H9 (cell line): ENCODE results near the gene ARHGEF16. TPM values are rescaled to one million over a fixed set of nuclear protein-coding genes. Genes with fewer than 3 reads are reported as not detected.

Experiments used
- DNase-seq: peaks from one replicate; pipeline ENCODE4 v3.0.0-alpha.2; 2017
- H2AFZ ChIP-seq: one replicate; pipeline ENCODE4 v1.6.1; 2013; ENCODE audit warnings: mild to moderate bottlenecking, low read length, control low read depth, moderate library complexity
- H2AK5ac ChIP-seq: 2 replicates; pipeline ENCODE4 v1.6.1; 2013; ENCODE audit warnings: low read length, control low read depth, mixed read lengths; ENCODE audit not compliant: insufficient read length
- H2BK120ac ChIP-seq: one replicate; pipeline ENCODE4 v1.6.1; 2013; ENCODE audit warnings: low read depth, mild to moderate bottlenecking, low read length, control low read depth, inconsistent platforms; ENCODE audit not compliant: poor library complexity, severe bottlenecking
- H2BK12ac ChIP-seq: 2 replicates; pipeline ENCODE4 v1.6.1; 2013; ENCODE audit warnings: low read length, control low read depth, mixed read lengths, low read depth; ENCODE audit not compliant: insufficient read length
- H2BK15ac ChIP-seq: 2 replicates; pipeline ENCODE4 v1.6.1; 2013; ENCODE audit warnings: low read depth, low read length, control low read depth
- H2BK20ac ChIP-seq: one replicate; pipeline ENCODE4 v1.6.1; 2013; ENCODE audit warnings: low read depth, mild to moderate bottlenecking, low read length, control low read depth, inconsistent platforms; ENCODE audit not compliant: poor library complexity, severe bottlenecking
- H2BK5ac ChIP-seq: 2 replicates; pipeline ENCODE4 v1.6.1; 2013; ENCODE audit warnings: low read length, control low read depth, mixed read lengths; ENCODE audit not compliant: insufficient read length
- H3K14ac ChIP-seq: 2 replicates; pipeline ENCODE4 v1.6.1; 2013; ENCODE audit warnings: low read length, control low read depth; ENCODE audit not compliant: insufficient read depth
- H3K18ac ChIP-seq: 2 replicates; pipeline ENCODE4 v1.6.1; 2013; ENCODE audit warnings: low read depth, mild to moderate bottlenecking, mixed read lengths, low read length, control low read depth; ENCODE audit not compliant: insufficient read length
- H3K23ac ChIP-seq: 2 replicates; pipeline ENCODE4 v1.6.1; 2013; ENCODE audit warnings: low read length, control low read depth, mixed read lengths, low read depth; ENCODE audit not compliant: insufficient read length
- H3K23me2 ChIP-seq: 2 replicates; pipeline ENCODE4 v1.6.1; 2013; ENCODE audit warnings: low read depth, mild to moderate bottlenecking, mixed read lengths, low read length, control low read depth; ENCODE audit not compliant: insufficient read length, poor library complexity, severe bottlenecking
- H3K27ac ChIP-seq: 2 replicates; pipeline ENCODE4 v1.5.1; 2013; ENCODE audit warnings: low read length, control low read depth, mixed read lengths, low read depth; ENCODE audit not compliant: insufficient read length
- H3K27me3 ChIP-seq: 2 replicates; pipeline ENCODE4 v1.6.1; 2013; ENCODE audit warnings: low read length, control low read depth, inconsistent platforms; ENCODE audit not compliant: insufficient read depth
- H3K4ac ChIP-seq: 2 replicates; pipeline ENCODE4 v1.6.1; 2013; ENCODE audit warnings: low read depth, mild to moderate bottlenecking, control low read depth, inconsistent platforms, low read length, moderate library complexity
- H3K4me1 ChIP-seq: 2 replicates; pipeline ENCODE4 v1.6.1; 2013; ENCODE audit warnings: low read length, control low read depth, inconsistent platforms; ENCODE audit not compliant: insufficient read depth
- H3K4me2 ChIP-seq: 2 replicates; pipeline ENCODE4 v1.6.1; 2013; ENCODE audit warnings: low read length, control low read depth, mixed read lengths; ENCODE audit not compliant: insufficient read length, insufficient read depth
- H3K56ac ChIP-seq: 2 replicates; pipeline ENCODE4 v1.6.1; 2013; ENCODE audit warnings: low read depth, mild to moderate bottlenecking, mixed read lengths, low read length, control low read depth; ENCODE audit not compliant: insufficient read length
- H3K79me1 ChIP-seq: 2 replicates; pipeline ENCODE4 v1.6.1; 2013; ENCODE audit warnings: low read depth, mild to moderate bottlenecking, moderate library complexity, low read length, control low read depth, inconsistent platforms; ENCODE audit not compliant: insufficient read depth, poor library complexity, severe bottlenecking
- H3K79me2 ChIP-seq: 2 replicates; pipeline ENCODE4 v1.6.1; 2013; ENCODE audit warnings: low read length, control low read depth, inconsistent platforms; ENCODE audit not compliant: insufficient read depth
- H3K9ac ChIP-seq: 2 replicates; pipeline ENCODE4 v1.6.1; 2013; ENCODE audit warnings: low read length, control low read depth, mixed read lengths; ENCODE audit not compliant: insufficient read length; ENCODE audit errors: extremely low read depth
- H3K9me3 ChIP-seq: one replicate; pipeline ENCODE4 v1.6.1; 2013; ENCODE audit warnings: low read depth, low read length, inconsistent platforms; ENCODE audit not compliant: control insufficient read depth
- H3T11ph ChIP-seq: one replicate; pipeline ENCODE4 v1.6.1; 2013; ENCODE audit warnings: mild to moderate bottlenecking, low read length, control low read depth, inconsistent platforms
- H4K20me1 ChIP-seq: one replicate; pipeline ENCODE4 v1.6.1; 2013; ENCODE audit not compliant: control insufficient read depth, insufficient read length, insufficient read depth
- H4K5ac ChIP-seq: 2 replicates; pipeline ENCODE4 v1.6.1; 2013; ENCODE audit warnings: low read depth, mild to moderate bottlenecking, mixed read lengths, low read length, control low read depth; ENCODE audit not compliant: insufficient read length
- H4K8ac ChIP-seq: replicated peaks from 2 replicates; pipeline ENCODE4 v1.6.1; 2013; ENCODE audit warnings: low read length, control low read depth, mixed read lengths, low read depth; ENCODE audit not compliant: insufficient read length
- H4K91ac ChIP-seq: 2 replicates; pipeline ENCODE4 v1.6.1; 2013; ENCODE audit warnings: low read depth, mild to moderate bottlenecking, moderate library complexity, mixed read lengths, low read length, control low read depth; ENCODE audit not compliant: insufficient read length
- H3K27ac Mint-ChIP-seq, 3 experiments: 2 replicates in 2 of 3; 3 replicates in 1 of 3; pipeline ENCODE4 v1.8.0; 2020 to 2021; ENCODE audit warnings: mixed read lengths in 3 of 3, mild to moderate bottlenecking in 1 of 3, moderate library complexity in 1 of 3
- H3K27me3 Mint-ChIP-seq: 2 replicates; pipeline ENCODE4 v1.8.0; 2021; ENCODE audit warnings: low read depth, mild to moderate bottlenecking, moderate library complexity, mixed read lengths
- H3K36me3 Mint-ChIP-seq, 3 experiments: 2 replicates in 2 of 3; 3 replicates in 1 of 3; pipeline ENCODE4 v1.8.0; 2020 to 2021; ENCODE audit warnings: low read depth in 3 of 3, mixed read lengths in 3 of 3; ENCODE audit not compliant: insufficient read depth in 1 of 3
- H3K4me1 Mint-ChIP-seq, 2 experiments: 2 replicates each; pipeline ENCODE4 v1.8.0; 2020; ENCODE audit warnings: mixed read lengths in 2 of 2
- H3K4me3 Mint-ChIP-seq, 2 experiments: 2 replicates in 1 of 2; 3 replicates in 1 of 2; pipeline ENCODE4 v1.8.0; 2020 to 2021; ENCODE audit warnings: mild to moderate bottlenecking in 2 of 2, mixed read lengths in 2 of 2, moderate library complexity in 1 of 2
- H3K9me3 Mint-ChIP-seq, 2 experiments: 2 replicates in 1 of 2; 3 replicates in 1 of 2; pipeline ENCODE4 v1.8.0; 2020; ENCODE audit warnings: mild to moderate bottlenecking in 2 of 2, mixed read lengths in 2 of 2, moderate library complexity in 1 of 2
- WGBS: extraction: QIAGEN DNeasy Blood & Tissue Kit; methylation state at CpG from one replicate; pipeline ENCODE4 v1.1.7; 2013; ENCODE audit warnings: missing lambda C conversion rate, low lambda C conversion rate, mixed read lengths; ENCODE audit not compliant: insufficient read length; ENCODE audit errors: extremely low coverage; 5-methylcytosine and 5-hydroxymethylcytosine counted together
- total RNA-seq: library from RNA; stranded (reverse); gene quantifications from 2 replicates; pipeline ENCODE4 v1.2.1, GENCODE V29; 2021
- TF ChIP-seq, protein P1 (sequence below): fragments of 200-600 bp; sonication (generic); conservative IDR thresholded peaks from 3 replicates; pipeline ENCODE4 v1.8.0; 2021; ENCODE audit warnings: antibody characterized with exemption, mild to moderate bottlenecking

The ARHGEF16 gene
- total RNA-seq, 1 experiment from 2014 or later: 48.5 TPM

DNA sequence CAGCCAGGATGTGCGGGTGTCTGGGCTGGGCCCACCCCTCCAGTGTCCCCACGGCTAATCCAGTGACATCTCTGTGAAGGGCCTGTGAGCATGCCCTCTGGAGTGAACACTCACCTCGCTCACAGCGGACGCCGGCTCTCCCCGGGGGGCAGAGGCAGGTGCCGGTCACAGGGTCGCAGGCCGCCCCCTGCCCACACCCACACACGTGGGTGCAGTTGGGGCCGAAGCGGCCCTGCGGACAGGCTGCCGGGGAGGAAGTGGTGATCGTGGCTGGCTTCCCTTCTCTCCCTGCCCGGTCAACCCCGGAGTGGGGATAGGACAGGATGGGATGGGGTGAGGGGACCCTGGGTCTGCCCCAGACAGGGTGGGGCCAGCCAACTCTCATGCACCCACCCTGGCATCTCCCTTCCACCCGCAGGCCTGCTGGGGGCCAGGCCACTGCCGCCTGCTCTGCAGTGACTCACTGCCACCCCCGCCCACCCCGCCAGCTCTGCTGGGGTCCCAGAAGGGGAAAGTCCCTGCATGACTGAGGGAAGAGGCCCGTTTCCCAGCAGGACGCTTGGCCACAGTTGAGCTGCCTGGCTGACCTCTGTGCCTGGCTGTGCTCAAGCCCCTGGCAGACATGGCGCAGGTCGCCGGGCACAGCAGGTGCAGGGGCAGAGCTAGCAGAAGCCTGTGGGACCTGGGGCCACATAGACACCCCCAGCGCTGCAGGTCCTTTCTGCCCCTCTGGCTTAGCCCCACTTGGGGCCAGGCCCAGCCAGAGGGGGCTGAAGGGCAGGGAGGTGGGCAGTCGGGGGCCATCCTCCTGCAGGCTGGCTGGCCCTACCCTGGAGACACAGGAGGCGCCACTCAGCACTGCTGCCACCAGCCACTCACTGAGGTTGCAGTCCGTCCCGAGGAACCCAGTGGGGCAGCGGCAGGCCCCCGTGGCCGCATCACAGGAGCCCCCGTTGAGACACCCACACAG is 41.6 kb downstream of the ARHGEF16 start:
- no peaks in the 10 kb centered on the region for H3K9me3 Mint-ChIP-seq
- Histone ChIP-seq H3K9me3 (no peaks in the 10 kb centered on the region), H3K18ac (no peak overlapping the region), H3K23me2 (no peaks in the 10 kb centered on the region), H3K4me1 (no peaks in the 10 kb centered on the region), H3K9ac (no peak overlapping the region), H3K27me3 (no peaks in the 10 kb centered on the region), H4K91ac (no peak overlapping the region), H2BK12ac (no peak overlapping the region), H4K20me1 (no peaks in the 10 kb centered on the region), H3K27ac (no peak overlapping the region), H3K79me1 (no peaks in the 10 kb centered on the region), H3K56ac (no peak overlapping the region), H3K4me2 (no peak overlapping the region), H4K5ac (no peak overlapping the region), H3K23ac (no peak overlapping the region), H2BK120ac (no peak overlapping the region), H3K14ac (no peak overlapping the region), H4K8ac (no peak overlapping the region), H2AK5ac (no peak overlapping the region), H2BK15ac (no peak overlapping the region), H3K79me2 (no peaks in the 10 kb centered on the region), H3K4ac (no peak overlapping the region), H3T11ph (no peak overlapping the region), H2BK20ac (no peak overlapping the region), H2BK5ac (no peak overlapping the region), H2AFZ (no peak overlapping the region)
- no peaks in the 10 kb centered on the region; a peak in 1 of 7 replicates for H3K36me3 Mint-ChIP-seq
- WGBS: no CpG with 5 or more reads among the region's 36 CpGs
- peaks cover 2% of the 10 kb centered on the region in 2 experiments; a peak in 2 of 4 replicates for H3K4me1 Mint-ChIP-seq
- H3K27ac Mint-ChIP-seq: no peak overlapping the region
- TF ChIP-seq, protein P1, sequence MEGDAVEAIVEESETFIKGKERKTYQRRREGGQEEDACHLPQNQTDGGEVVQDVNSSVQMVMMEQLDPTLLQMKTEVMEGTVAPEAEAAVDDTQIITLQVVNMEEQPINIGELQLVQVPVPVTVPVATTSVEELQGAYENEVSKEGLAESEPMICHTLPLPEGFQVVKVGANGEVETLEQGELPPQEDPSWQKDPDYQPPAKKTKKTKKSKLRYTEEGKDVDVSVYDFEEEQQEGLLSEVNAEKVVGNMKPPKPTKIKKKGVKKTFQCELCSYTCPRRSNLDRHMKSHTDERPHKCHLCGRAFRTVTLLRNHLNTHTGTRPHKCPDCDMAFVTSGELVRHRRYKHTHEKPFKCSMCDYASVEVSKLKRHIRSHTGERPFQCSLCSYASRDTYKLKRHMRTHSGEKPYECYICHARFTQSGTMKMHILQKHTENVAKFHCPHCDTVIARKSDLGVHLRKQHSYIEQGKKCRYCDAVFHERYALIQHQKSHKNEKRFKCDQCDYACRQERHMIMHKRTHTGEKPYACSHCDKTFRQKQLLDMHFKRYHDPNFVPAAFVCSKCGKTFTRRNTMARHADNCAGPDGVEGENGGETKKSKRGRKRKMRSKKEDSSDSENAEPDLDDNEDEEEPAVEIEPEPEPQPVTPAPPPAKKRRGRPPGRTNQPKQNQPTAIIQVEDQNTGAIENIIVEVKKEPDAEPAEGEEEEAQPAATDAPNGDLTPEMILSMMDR: no peak
- no peak overlapping the region for H3K4me3 Mint-ChIP-seq
- no peaks in the 10 kb centered on the region for H3K27me3 Mint-ChIP-seq
- DNase-seq: no peak
